Neural cell (in vitro differentiated cells): Measurements from ENCODE around the gene HIPK4. TPM values are rescaled to one million over a fixed set of nuclear protein-coding genes. Genes with fewer than 3 reads are reported as not detected.

Source experiments
- H2AFZ ChIP-seq: fragments of 200-600, 300-800 bp; sonication (generic), shearing (Covaris generic); 2 replicates; pipeline ENCODE4 v1.6.0; 2014; ENCODE audit warnings: low read depth, mild to moderate bottlenecking, antibody characterized with exemption, low read length, moderate library complexity
- H3F3A ChIP-seq: fragments of 200-600 bp; shearing (Covaris generic); 2 replicates; pipeline ENCODE4 v1.6.1; 2016; ENCODE audit warnings: mild to moderate bottlenecking, moderate library complexity, mixed read lengths, antibody characterized with exemption, low read length; ENCODE audit not compliant: insufficient read depth, poor library complexity, severe bottlenecking
- H3K27ac ChIP-seq: fragments of 200-600, 300-800 bp; sonication (generic), shearing (Covaris generic); 2 replicates; pipeline ENCODE4 v1.5.1; 2014; ENCODE audit warnings: mild to moderate bottlenecking, low read length, moderate library complexity
- H3K27me3 ChIP-seq: fragments of 300-800, 200-600 bp; sonication (generic), shearing (Covaris generic); 2 replicates; pipeline ENCODE4 v1.6.0; 2014; ENCODE audit warnings: mild to moderate bottlenecking, low read depth, low read length, moderate library complexity; ENCODE audit not compliant: insufficient read depth
- H3K36me3 ChIP-seq: fragments of 300-800, 200-600 bp; sonication (generic), shearing (Covaris generic); 2 replicates; pipeline ENCODE4 v1.5.1; 2014; ENCODE audit warnings: mild to moderate bottlenecking, antibody characterized with exemption, low read length, moderate library complexity; ENCODE audit not compliant: insufficient read depth
- H3K4me2 ChIP-seq: fragments of 300-800, 200-600 bp; sonication (generic), shearing (Covaris generic); 2 replicates; pipeline ENCODE4 v1.6.0; 2014; ENCODE audit warnings: mild to moderate bottlenecking, low read length
- H3K4me3 ChIP-seq: fragments of 300-800, 200-600 bp; sonication (generic), shearing (Covaris generic); 2 replicates; pipeline ENCODE4 v1.5.1; 2014; ENCODE audit warnings: mild to moderate bottlenecking, low read length, moderate library complexity
- H3K79me2 ChIP-seq: fragments of 200-600 bp; shearing (Covaris generic); replicated peaks from 2 replicates; pipeline ENCODE4 v1.6.0; 2014; ENCODE audit warnings: mild to moderate bottlenecking, low read length, moderate library complexity; ENCODE audit not compliant: insufficient read depth
- H3K9ac ChIP-seq: fragments of 300-800, 200-600 bp; sonication (generic), shearing (Covaris generic); 2 replicates; pipeline ENCODE4 v1.6.1; 2016; ENCODE audit warnings: mild to moderate bottlenecking, low read length, mixed read lengths
- H3K9me2 ChIP-seq: fragments of 200-600 bp; shearing (Covaris generic); 2 replicates; pipeline ENCODE4 v1.6.1; 2016; ENCODE audit warnings: mild to moderate bottlenecking, low read length, mixed read lengths; ENCODE audit not compliant: insufficient read depth
- H3K9me3 ChIP-seq: fragments of 200-600, 300-800 bp; sonication (generic), shearing (Covaris generic); 2 replicates; pipeline ENCODE4 v1.6.1; 2016; ENCODE audit warnings: mild to moderate bottlenecking, mixed run types, low read length, moderate library complexity, mixed read lengths
- H4K20me1 ChIP-seq: fragments of 200-600 bp; shearing (Covaris generic); 2 replicates; pipeline ENCODE4 v1.6.1; 2016; ENCODE audit warnings: mild to moderate bottlenecking, mixed run types; ENCODE audit not compliant: insufficient read depth
- CTCF ChIP-seq: fragments of 450-650 bp; IDR thresholded peaks from 2 replicates; pipeline ENCODE4 v1.5.1; 2014; ENCODE audit warnings: antibody characterized with exemption, mild to moderate bottlenecking, moderate library complexity; ENCODE audit not compliant: poor library complexity, severe bottlenecking
- EP300 ChIP-seq: fragments of 450-650 bp; conservative IDR thresholded peaks from 2 replicates; pipeline ENCODE4 v1.6.1; 2014; ENCODE audit warnings: antibody characterized with exemption, mild to moderate bottlenecking, moderate library complexity; ENCODE audit not compliant: poor library complexity, severe bottlenecking
- EZH2 ChIP-seq: fragments of 200-600, 300-800 bp; shearing (Covaris generic), sonication (generic); IDR thresholded peaks from 2 replicates; pipeline ENCODE4 v1.6.1; 2014; ENCODE audit warnings: antibody characterized with exemption, low read length, borderline replicate concordance, mild to moderate bottlenecking; ENCODE audit not compliant: insufficient read depth, poor library complexity, severe bottlenecking
- MXI1 ChIP-seq: fragments of 450-650 bp; conservative IDR thresholded peaks from 2 replicates; pipeline ENCODE4 v1.6.1; 2014; ENCODE audit warnings: antibody characterized with exemption, mild to moderate bottlenecking; ENCODE audit not compliant: poor library complexity, severe bottlenecking
- POLR2AphosphoS5 ChIP-seq: IDR thresholded peaks from 2 replicates; pipeline ENCODE4 v1.6.1; 2012
- RAD21 ChIP-seq: fragments of 450-650 bp; conservative IDR thresholded peaks from 2 replicates; pipeline ENCODE4 v1.6.1; 2014; ENCODE audit warnings: antibody characterized with exemption, mild to moderate bottlenecking, moderate library complexity
- REST ChIP-seq: IDR thresholded peaks from 2 replicates; pipeline ENCODE4 v1.6.1; 2012; ENCODE audit warnings: borderline replicate concordance
- SMC3 ChIP-seq: fragments of 450-650 bp; conservative IDR thresholded peaks from 2 replicates; pipeline ENCODE4 v1.6.1; 2014; ENCODE audit warnings: antibody characterized with exemption, mild to moderate bottlenecking, moderate library complexity; ENCODE audit not compliant: poor library complexity
- TAF1 ChIP-seq: IDR thresholded peaks from 2 replicates; pipeline ENCODE4 v1.6.1; 2012; ENCODE audit warnings: low read depth
- polyA plus RNA-seq: library from polyadenylated mRNA; depleted of rRNA; stranded (reverse); fragments of >200 nt; gene quantifications from 2 replicates; pipeline ENCODE4 v1.2.3, GENCODE V29; 2014

The HIPK4 gene
- polyA plus RNA-seq, 1 donor from 2014 or later = not detected

GRCh38 chr19:40398417-40399131, 8.6 kb upstream of the HIPK4 start:
- Histone ChIP-seq H3K4me3 (no peak overlapping the region), H4K20me1 (no peaks in the 10 kb centered on the region)

DNA sequence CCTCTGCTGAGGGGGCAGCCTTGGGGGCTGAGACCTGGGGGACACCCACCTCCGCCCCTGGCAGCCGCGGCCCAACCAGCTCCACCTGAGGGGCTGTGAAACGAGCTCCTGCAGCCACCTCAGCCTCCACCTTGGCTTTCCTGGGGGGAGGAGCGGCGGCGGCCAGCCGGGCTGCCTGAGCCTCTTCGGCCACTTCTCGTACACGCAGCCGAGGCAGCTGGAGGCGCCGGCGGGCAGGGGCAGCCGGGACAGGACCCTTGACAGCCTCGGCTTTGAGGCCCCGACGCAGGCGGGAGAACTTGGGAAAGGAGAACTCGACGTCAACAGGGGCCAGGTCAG, 7.6 kb upstream of the HIPK4 start:
- Histone ChIP-seq H2AFZ (no peak overlapping the region), H3K27me3 (no peaks in the 10 kb centered on the region), H3K79me2 (no peaks in the 10 kb centered on the region), H3K9me2 (no peaks in the 10 kb centered on the region), H3K4me2 (no peak overlapping the region), H3K9me3 (no peaks in the 10 kb centered on the region), H4K20me1 (no peaks in the 10 kb centered on the region), H3F3A (no peaks in the 10 kb centered on the region), H3K27ac (no peak overlapping the region), H3K9ac (no peak overlapping the region), H3K36me3 (no peaks in the 10 kb centered on the region), H3K4me3 (no peak overlapping the region)
- no peak for TF ChIP-seq EZH2
- no peak for TF ChIP-seq POLR2AphosphoS5
- no peak for TF ChIP-seq MXI1
- no peak for TF ChIP-seq CTCF

More at GRCh38 chr19:40398417-40399131, 8.6 kb upstream of the HIPK4 start:
- Histone ChIP-seq H3K9ac (no peak overlapping the region), H3K27ac (no peak overlapping the region), H3K36me3 (no peaks in the 10 kb centered on the region), H2AFZ (no peak overlapping the region), H3K27me3 (peaks cover under 1% of the 10 kb centered on the region), H3K9me3 (no peaks in the 10 kb centered on the region), H3K79me2 (no peaks in the 10 kb centered on the region), H3F3A (no peaks in the 10 kb centered on the region), H3K4me2 (no peak overlapping the region), H3K9me2 (no peaks in the 10 kb centered on the region)
- TF ChIP-seq SMC3 (no peak), EZH2 (no peak), MXI1 (no peak), EP300 (no peak), RAD21 (no peak), CTCF (no peak), REST (no peak), TAF1 (no peak), POLR2AphosphoS5 (no peak)
